ENCODE measurements around the gene STK11.

STK11 gene

GRCh38 chr19:1252221-1252820 lies 46.7 kb downstream of the STK11 start:
- peak; percentile 87 for DNase-seq

GRCh38 chr19:1252821-1253513 lies 47.4 kb downstream of the STK11 start:
- DNase-seq = peak; percentile 87

- no peak for DNase-seq
Observed at GRCh38 chr19:1253514-1254080, 48.0 kb downstream of the STK11 start.

- no peak for DNase-seq
Observed at GRCh38 chr19:1254081-1254527, 48.5 kb downstream of the STK11 start.

- no peak for DNase-seq
Observed at GRCh38 chr19:1254530-1255185, 49.1 kb downstream of the STK11 start.

GRCh38 chr19:1255186-1256161 lies 49.9 kb downstream of the STK11 start:
- no peak for DNase-seq

- no peak for DNase-seq
Observed at GRCh38 chr19:1256646-1257474, 51.3 kb downstream of the STK11 start.

GRCh38 chr19:1257475-1258162 lies 52.0 kb downstream of the STK11 start:
- DNase-seq = no peak

- DNase-seq = no peak
Observed at GRCh38 chr19:1258163-1258492, 52.5 kb downstream of the STK11 start.

- DNase-seq = no peak
Observed at GRCh38 chr19:1258707-1259205, 53.2 kb downstream of the STK11 start.

GRCh38 chr19:1259206-1259875 lies 53.8 kb downstream of the STK11 start:
- DNase-seq = peak; percentile 84

- DNase-seq = peak; percentile 80
Observed at GRCh38 chr19:1259876-1260748, 54.5 kb downstream of the STK11 start.

- DNase-seq = peak; percentile 98
Observed at GRCh38 chr19:1260749-1261537, 55.4 kb downstream of the STK11 start.

- peak; percentile 52 for DNase-seq
Observed at GRCh38 chr19:1261538-1261797, 55.9 kb downstream of the STK11 start.

GRCh38 chr19:1261798-1262622 lies 56.4 kb downstream of the STK11 start:
- no peak for DNase-seq

- no peak for DNase-seq
Observed at GRCh38 chr19:1262623-1263123, 57.1 kb downstream of the STK11 start.

GRCh38 chr19:1263188-1263587 lies 57.6 kb downstream of the STK11 start:
- DNase-seq = peak; percentile 29
